Stimulated activated naive B cell treated with anti-CD40 and anti-IgM and Interleukin-4, amounts not matched to agents 10 μg/mL and 1 μg/mL and 100 μg/mL, for 72 hours (primary cell): ENCODE results near the gene CRTC1.

Source experiments
- ATAC-seq, 2 donors: fragments of 150-1000 bp; cut with Tn5 transposase; replicated peaks; 2 replicates each; pipeline ENCODE4 v1.10.0; 2021; ENCODE audit warnings: moderate library complexity in 1 of 2
- DNase-seq: peaks from one replicate; pipeline ENCODE4 v3.0.0; 2021
- H3K27ac Mint-ChIP-seq: one replicate; pipeline ENCODE4 v1.8.0; 2022; ENCODE audit warnings: mild to moderate bottlenecking, mixed read lengths
- H3K27me3 Mint-ChIP-seq, 2 donors: one replicate each; pipeline ENCODE4 v1.8.0; 2022; ENCODE audit warnings: mixed read lengths in 2 of 2
- H3K36me3 Mint-ChIP-seq, 2 donors: one replicate each; pipeline ENCODE4 v1.8.0; 2022; ENCODE audit warnings: mixed read lengths in 2 of 2, mild to moderate bottlenecking in 1 of 2
- H3K4me1 Mint-ChIP-seq, 2 donors: one replicate each; pipeline ENCODE4 v1.8.0; 2022; ENCODE audit warnings: mixed read lengths in 2 of 2, mild to moderate bottlenecking in 1 of 2
- H3K4me3 Mint-ChIP-seq, 2 donors: one replicate each; pipeline ENCODE4 v1.8.0; 2022; ENCODE audit warnings: mild to moderate bottlenecking in 2 of 2, mixed read lengths in 2 of 2, moderate library complexity in 1 of 2
- H3K9me3 Mint-ChIP-seq, 2 donors: one replicate each; pipeline ENCODE4 v1.8.0; 2022; ENCODE audit warnings: mixed read lengths in 2 of 2, mild to moderate bottlenecking in 1 of 2

Gene CRTC1

GRCh38 chr19:18647371-18647767 lies 36.1 kb upstream of the CRTC1 start:
- Mint-ChIP-seq H3K27ac (no peak overlapping the region), H3K27me3 (no peaks in the 10 kb centered on the region), H3K4me1 (peaks cover 36 to 37% of the 10 kb centered on the region in 2 donors), H3K36me3 (peaks cover 14 to 29% of the 10 kb centered on the region in 2 donors), H3K4me3 (no peak overlapping the region), H3K9me3 (peaks cover 0 to 3% of the 10 kb centered on the region in 2 donors)
- ATAC-seq: no peak
- DNase-seq: no peak

- ATAC-seq (no peak), DNase-seq (no peak)
- peaks cover 36 to 37% of the 10 kb centered on the region in 2 donors for H3K4me1 Mint-ChIP-seq
- no peak overlapping the region for H3K27ac Mint-ChIP-seq
- H3K9me3 Mint-ChIP-seq: peaks cover 0 to 3% of the 10 kb centered on the region in 2 donors
- H3K36me3 Mint-ChIP-seq: peaks cover 14 to 31% of the 10 kb centered on the region in 2 donors
- no peak overlapping the region for H3K4me3 Mint-ChIP-seq
- no peaks in the 10 kb centered on the region for H3K27me3 Mint-ChIP-seq
Observed at GRCh38 chr19:18647807-18648206, 35.7 kb upstream of the CRTC1 start.

- Mint-ChIP-seq H3K27ac (no peak overlapping the region), H3K36me3 (peaks cover 14 to 32% of the 10 kb centered on the region in 2 donors), H3K9me3 (peaks cover 0 to 1% of the 10 kb centered on the region in 2 donors), H3K4me3 (peak overlapping the region; percentile 80 to 82), H3K27me3 (no peaks in the 10 kb centered on the region), H3K4me1 (peaks cover 34 to 35% of the 10 kb centered on the region in 2 donors)
- DNase-seq: no peak
- ATAC-seq: no peak
Observed at GRCh38 chr19:18648973-18649315, 34.5 kb upstream of the CRTC1 start.

GRCh38 chr19:18649371-18650020 lies 34.0 kb upstream of the CRTC1 start:
- no peak for DNase-seq
- Mint-ChIP-seq H3K27ac (peak overlapping the region; percentile 87), H3K4me3 (peak overlapping the region; percentile 80 to 82), H3K9me3 (peaks cover 0 to 5% of the 10 kb centered on the region in 2 donors), H3K36me3 (peaks cover 17 to 34% of the 10 kb centered on the region in 2 donors), H3K27me3 (no peaks in the 10 kb centered on the region), H3K4me1 (peaks cover 29 to 32% of the 10 kb centered on the region in 2 donors)
- peak; percentile 83 to 85 for ATAC-seq

- Mint-ChIP-seq H3K27ac (peak overlapping the region; percentile 87), H3K9me3 (peaks cover 0 to 8% of the 10 kb centered on the region in 2 donors), H3K4me3 (peak overlapping the region; percentile 80 to 82), H3K27me3 (no peaks in the 10 kb centered on the region), H3K4me1 (peaks cover 24 to 33% of the 10 kb centered on the region in 2 donors), H3K36me3 (peaks cover 17 to 38% of the 10 kb centered on the region in 2 donors)
- ATAC-seq: peak in 1 of 2 donors; percentile 14
- DNase-seq: no peak
Observed at GRCh38 chr19:18650021-18650390, 33.5 kb upstream of the CRTC1 start.

GRCh38 chr19:18650468-18651041 lies 32.9 kb upstream of the CRTC1 start:
- Mint-ChIP-seq H3K27me3 (no peaks in the 10 kb centered on the region), H3K36me3 (peaks cover 17 to 38% of the 10 kb centered on the region in 2 donors), H3K9me3 (peaks cover 0 to 8% of the 10 kb centered on the region in 2 donors), H3K27ac (no peak overlapping the region), H3K4me3 (peak overlapping the region in 1 of 2 donors; percentile 17), H3K4me1 (peaks cover 23 to 33% of the 10 kb centered on the region in 2 donors)
- no peak for ATAC-seq
- DNase-seq: no peak

- Mint-ChIP-seq H3K4me3 (no peak overlapping the region), H3K36me3 (peaks cover 19 to 38% of the 10 kb centered on the region in 2 donors), H3K9me3 (peaks cover 0 to 8% of the 10 kb centered on the region in 2 donors), H3K4me1 (peaks cover 31 to 38% of the 10 kb centered on the region in 2 donors), H3K27me3 (no peaks in the 10 kb centered on the region), H3K27ac (no peak overlapping the region)
- ATAC-seq (no peak), DNase-seq (no peak)
Observed at GRCh38 chr19:18651300-18651699, 32.2 kb upstream of the CRTC1 start.

GRCh38 chr19:18651733-18652132 lies 31.7 kb upstream of the CRTC1 start:
- DNase-seq (no peak), ATAC-seq (no peak)
- Mint-ChIP-seq H3K36me3 (peaks cover 19 to 38% of the 10 kb centered on the region in 2 donors), H3K27me3 (no peaks in the 10 kb centered on the region), H3K27ac (no peak overlapping the region), H3K4me3 (no peak overlapping the region), H3K9me3 (peaks cover 0 to 8% of the 10 kb centered on the region in 2 donors), H3K4me1 (peaks cover 35 to 39% of the 10 kb centered on the region in 2 donors)

GRCh38 chr19:18653853-18654252 lies 29.6 kb upstream of the CRTC1 start:
- no peak for DNase-seq
- H3K9me3 Mint-ChIP-seq: peaks cover 0 to 8% of the 10 kb centered on the region in 2 donors
- peaks cover 51 to 52% of the 10 kb centered on the region in 2 donors for H3K4me1 Mint-ChIP-seq
- no peak overlapping the region for H3K4me3 Mint-ChIP-seq
- H3K27ac Mint-ChIP-seq: no peak overlapping the region
- no peak for ATAC-seq
- H3K36me3 Mint-ChIP-seq: peaks cover 21 to 32% of the 10 kb centered on the region in 2 donors
- H3K27me3 Mint-ChIP-seq: no peaks in the 10 kb centered on the region

GRCh38 chr19:18654469-18654868 lies 29.0 kb upstream of the CRTC1 start:
- H3K4me3 Mint-ChIP-seq: no peak overlapping the region
- peaks cover 49 to 52% of the 10 kb centered on the region in 2 donors for H3K4me1 Mint-ChIP-seq
- no peak overlapping the region for H3K27ac Mint-ChIP-seq
- no peaks in the 10 kb centered on the region for H3K27me3 Mint-ChIP-seq
- peaks cover 0 to 8% of the 10 kb centered on the region in 2 donors for H3K9me3 Mint-ChIP-seq
- no peak for ATAC-seq
- DNase-seq: no peak
- peaks cover 19 to 25% of the 10 kb centered on the region in 2 donors for H3K36me3 Mint-ChIP-seq

- peaks cover 47 to 51% of the 10 kb centered on the region in 2 donors for H3K4me1 Mint-ChIP-seq
- no peak for ATAC-seq
- peaks cover 0 to 8% of the 10 kb centered on the region in 2 donors for H3K9me3 Mint-ChIP-seq
- H3K4me3 Mint-ChIP-seq: no peak overlapping the region
- no peak overlapping the region for H3K27ac Mint-ChIP-seq
- no peak for DNase-seq
- H3K27me3 Mint-ChIP-seq: no peaks in the 10 kb centered on the region
- H3K36me3 Mint-ChIP-seq: peaks cover 16 to 19% of the 10 kb centered on the region in 2 donors
Observed at GRCh38 chr19:18655173-18655844, 28.2 kb upstream of the CRTC1 start.

- no peak for ATAC-seq
- H3K27me3 Mint-ChIP-seq: no peaks in the 10 kb centered on the region
- peaks cover 0 to 8% of the 10 kb centered on the region in 2 donors for H3K9me3 Mint-ChIP-seq
- no peak overlapping the region for H3K4me3 Mint-ChIP-seq
- H3K36me3 Mint-ChIP-seq: peaks cover 14 to 25% of the 10 kb centered on the region in 2 donors
- DNase-seq: no peak
- H3K4me1 Mint-ChIP-seq: peaks cover 47 to 52% of the 10 kb centered on the region in 2 donors
- H3K27ac Mint-ChIP-seq: peak overlapping the region; percentile 48
Observed at GRCh38 chr19:18656337-18657086, 27.0 kb upstream of the CRTC1 start.

- H3K9me3 Mint-ChIP-seq: peaks cover 0 to 8% of the 10 kb centered on the region in 2 donors
- no peaks in the 10 kb centered on the region for H3K27me3 Mint-ChIP-seq
- H3K27ac Mint-ChIP-seq: peak overlapping the region; percentile 3
- peak; percentile 59 to 71 for ATAC-seq
- peak; percentile 51 for DNase-seq
- peak overlapping the region in 1 of 2 donors; percentile 0 for H3K4me3 Mint-ChIP-seq
- H3K36me3 Mint-ChIP-seq: peaks cover 9 to 30% of the 10 kb centered on the region in 2 donors
- peaks cover 46 to 47% of the 10 kb centered on the region in 2 donors for H3K4me1 Mint-ChIP-seq
Observed at GRCh38 chr19:18657590-18658365, 25.7 kb upstream of the CRTC1 start.
